Hepatocyte (in vitro differentiated cells): ENCODE results near the gene PRDM1. TPM values are rescaled to one million over a fixed set of nuclear protein-coding genes. Genes with fewer than 3 reads are reported as not detected.
"Not testable (repeated sequence)": the region's sequence is repeated elsewhere in the genome, so short reads cannot be mapped to it uniquely, and the experiment has no call there.

ENCODE experiments used
- DNase-seq: peaks from one replicate; pipeline ENCODE4 v3.0.0-alpha.2; 2016; ENCODE audit warnings: low spot score
- H2AFZ ChIP-seq: fragments of 200-600 bp; sonication (generic); 2 replicates; pipeline ENCODE4 v1.6.0; 2016; ENCODE audit warnings: antibody characterized with exemption, mild to moderate bottlenecking
- H3K27ac ChIP-seq: fragments of 200-600 bp; sonication (generic); 2 replicates; pipeline ENCODE4 v1.5.1; 2016; ENCODE audit warnings: mild to moderate bottlenecking
- H3K27me3 ChIP-seq: fragments of 200-600 bp; sonication (generic); 2 replicates; pipeline ENCODE4 v1.6.1; 2016
- H3K36me3 ChIP-seq: fragments of 200-600 bp; sonication (generic); replicated peaks from 2 replicates; pipeline ENCODE4 v1.5.1; 2016; ENCODE audit warnings: low read depth; ENCODE audit not compliant: insufficient read depth
- H3K4me1 ChIP-seq: fragments of 200-600 bp; sonication (generic); 2 replicates; pipeline ENCODE4 v1.5.1; 2016; ENCODE audit warnings: mild to moderate bottlenecking, moderate library complexity; ENCODE audit not compliant: insufficient read depth
- H3K4me2 ChIP-seq: fragments of 200-600 bp; sonication (generic); 2 replicates; pipeline ENCODE4 v1.6.0; 2016
- H3K4me3 ChIP-seq: fragments of 200-600 bp; sonication (generic); 2 replicates; pipeline ENCODE4 v1.5.1; 2016; ENCODE audit warnings: mild to moderate bottlenecking
- H3K79me2 ChIP-seq: fragments of 200-600 bp; sonication (generic); 2 replicates; pipeline ENCODE4 v1.6.0; 2017; ENCODE audit warnings: mild to moderate bottlenecking
- H3K9me2 ChIP-seq: fragments of 200-600 bp; sonication (generic); replicated peaks from 2 replicates; pipeline ENCODE4 v1.6.0; 2017; ENCODE audit warnings: mild to moderate bottlenecking; ENCODE audit not compliant: insufficient read depth
- H3K9me3 ChIP-seq: fragments of 200-600 bp; sonication (generic); 2 replicates; pipeline ENCODE4 v1.5.1; 2016; ENCODE audit warnings: low read depth, mild to moderate bottlenecking
- H4K20me1 ChIP-seq: fragments of 200-600 bp; sonication (generic); 2 replicates; pipeline ENCODE4 v1.6.0; 2016; ENCODE audit warnings: mild to moderate bottlenecking; ENCODE audit not compliant: insufficient read depth, poor library complexity, severe bottlenecking
- EZH2 ChIP-seq: fragments of 200-600 bp; sonication (generic); IDR thresholded peaks from 2 replicates; pipeline ENCODE4 v1.6.1; 2016; ENCODE audit warnings: antibody characterized with exemption, mild to moderate bottlenecking, borderline replicate concordance
- EZH2phosphoT487 ChIP-seq: fragments of 200-600 bp; sonication (generic); IDR thresholded peaks from one replicate; pipeline ENCODE4 v1.6.1; 2018; ENCODE audit warnings: antibody characterized with exemption, mild to moderate bottlenecking, low read depth, moderate library complexity; ENCODE audit not compliant: unreplicated experiment, severe bottlenecking
- WGBS: methylation state at CpG from one replicate; pipeline ENCODE4 v1.1.6; 2016; ENCODE audit warnings: low lambda C conversion rate; ENCODE audit errors: missing lambda C conversion rate; 5-methylcytosine and 5-hydroxymethylcytosine counted together
- polyA plus RNA-seq: library from polyadenylated mRNA; unstranded; fragments of >200 nt; fragmentation: Nextera tagmentation; extraction: Ambion mirVana; gene quantifications from 2 replicates; pipeline ENCODE4 v1.2.1, GENCODE V29; 2016
- total RNA-seq: library from RNA; depleted of rRNA; stranded (reverse); fragments of >200 nt; gene quantifications from 2 replicates; pipeline ENCODE4 v1.2.3, GENCODE V29; 2014
- TF ChIP-seq, protein P1 (sequence below): fragments of 200-600 bp; sonication (generic); IDR thresholded peaks from 2 replicates; pipeline ENCODE4 v1.5.1; 2016; ENCODE audit warnings: antibody characterized with exemption, mild to moderate bottlenecking; ENCODE audit not compliant: poor library complexity

The PRDM1 gene
- total and polyA plus RNA-seq, 2 experiments from 2014 or later = 18.0 to 19.3 TPM

GRCh38 chr6:106149472-106150069, 63.4 kb downstream of the PRDM1 start:
- H3K9me2 ChIP-seq = no peaks in the 10 kb centered on the region
- no peaks in the 10 kb centered on the region for H3K36me3 ChIP-seq
- H3K4me2 ChIP-seq = no peak overlapping the region
- TF ChIP-seq EZH2phosphoT487 (no peak), EZH2 (no peak)
- TF ChIP-seq, protein P1, sequence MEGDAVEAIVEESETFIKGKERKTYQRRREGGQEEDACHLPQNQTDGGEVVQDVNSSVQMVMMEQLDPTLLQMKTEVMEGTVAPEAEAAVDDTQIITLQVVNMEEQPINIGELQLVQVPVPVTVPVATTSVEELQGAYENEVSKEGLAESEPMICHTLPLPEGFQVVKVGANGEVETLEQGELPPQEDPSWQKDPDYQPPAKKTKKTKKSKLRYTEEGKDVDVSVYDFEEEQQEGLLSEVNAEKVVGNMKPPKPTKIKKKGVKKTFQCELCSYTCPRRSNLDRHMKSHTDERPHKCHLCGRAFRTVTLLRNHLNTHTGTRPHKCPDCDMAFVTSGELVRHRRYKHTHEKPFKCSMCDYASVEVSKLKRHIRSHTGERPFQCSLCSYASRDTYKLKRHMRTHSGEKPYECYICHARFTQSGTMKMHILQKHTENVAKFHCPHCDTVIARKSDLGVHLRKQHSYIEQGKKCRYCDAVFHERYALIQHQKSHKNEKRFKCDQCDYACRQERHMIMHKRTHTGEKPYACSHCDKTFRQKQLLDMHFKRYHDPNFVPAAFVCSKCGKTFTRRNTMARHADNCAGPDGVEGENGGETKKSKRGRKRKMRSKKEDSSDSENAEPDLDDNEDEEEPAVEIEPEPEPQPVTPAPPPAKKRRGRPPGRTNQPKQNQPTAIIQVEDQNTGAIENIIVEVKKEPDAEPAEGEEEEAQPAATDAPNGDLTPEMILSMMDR = no peak
- no peaks in the 10 kb centered on the region for H4K20me1 ChIP-seq
- no peaks in the 10 kb centered on the region for H3K4me1 ChIP-seq
- no peak for DNase-seq
- WGBS = 88% methylated on average over 1 of the region's 1 CpG
- no peaks in the 10 kb centered on the region for H3K79me2 ChIP-seq
- no peaks in the 10 kb centered on the region for H3K27me3 ChIP-seq
- no peak overlapping the region for H3K4me3 ChIP-seq
- H2AFZ ChIP-seq = no peak overlapping the region
- H3K27ac ChIP-seq = no peak overlapping the region
- no peaks in the 10 kb centered on the region for H3K9me3 ChIP-seq

GRCh38 chr6:106152476-106152875, 66.3 kb downstream of the PRDM1 start:
- H3K9me2 ChIP-seq = not testable (repeated sequence)
- WGBS = 90% methylated on average over 3 of the region's 3 CpGs

GRCh38 chr6:106152952-106153351, 66.8 kb downstream of the PRDM1 start:
- Histone ChIP-seq H3K9me2 (no peaks in the 10 kb centered on the region), H3K4me1 (no peaks in the 10 kb centered on the region), H2AFZ (no peak overlapping the region), H3K36me3 (no peaks in the 10 kb centered on the region), H3K79me2 (no peaks in the 10 kb centered on the region), H3K27me3 (no peaks in the 10 kb centered on the region), H3K4me2 (no peak overlapping the region), H3K27ac (no peak overlapping the region), H4K20me1 (no peaks in the 10 kb centered on the region), H3K9me3 (no peaks in the 10 kb centered on the region), H3K4me3 (no peak overlapping the region)
- TF ChIP-seq EZH2 (no peak), EZH2phosphoT487 (no peak)
- DNase-seq = no peak
- WGBS = 76% methylated on average over 4 of the region's 4 CpGs

More at GRCh38 chr6:106152476-106152875, 66.3 kb downstream of the PRDM1 start:
- not testable (repeated sequence) for H3K79me2 ChIP-seq, H3K36me3 ChIP-seq, H4K20me1 ChIP-seq, H3K27me3 ChIP-seq, H3K4me1 ChIP-seq, H2AFZ ChIP-seq, H3K9me3 ChIP-seq, DNase-seq, H3K4me2 ChIP-seq, H3K4me3 ChIP-seq, H3K27ac ChIP-seq

- no peaks in the 10 kb centered on the region for H3K27me3 ChIP-seq
- H4K20me1 ChIP-seq = no peaks in the 10 kb centered on the region
- WGBS = 97% methylated on average over 8 of the region's 8 CpGs
- TF ChIP-seq, protein P1 = no peak
- TF ChIP-seq EZH2phosphoT487 = no peak
- no peak for TF ChIP-seq EZH2
- no peak overlapping the region for H3K4me2 ChIP-seq
- no peak overlapping the region for H3K4me3 ChIP-seq
- no peaks in the 10 kb centered on the region for H3K9me3 ChIP-seq
- no peaks in the 10 kb centered on the region for H3K79me2 ChIP-seq
- H3K36me3 ChIP-seq = no peaks in the 10 kb centered on the region
- no peak overlapping the region for H2AFZ ChIP-seq
- H3K9me2 ChIP-seq = no peaks in the 10 kb centered on the region
- DNase-seq = no peak
- no peak overlapping the region for H3K27ac ChIP-seq
- no peaks in the 10 kb centered on the region for H3K4me1 ChIP-seq
Measured at GRCh38 chr6:106154326-106154725, 68.2 kb downstream of the PRDM1 start.
